GM12892 (cell line): Measurements from ENCODE around the gene ARIH2. TPM values are rescaled to one million over a fixed set of nuclear protein-coding genes. Genes with fewer than 3 reads are reported as not detected.

Experiments
- DNase-seq: peaks from one replicate; pipeline ENCODE4 v3.0.0; 2011; ENCODE audit not compliant: insufficient read length
- FAIRE-seq: peaks from 2 replicates; lab custom pipeline; 2011; peaks lifted over from hg19 to GRCh38; lab: Jason Lieb, UNC
- POLR2A ChIP-seq: IDR thresholded peaks from 2 replicates; pipeline ENCODE4 v1.6.1; 2011; ENCODE audit warnings: low read depth, low read length, control low read depth
- POLR2AphosphoS5 ChIP-seq: IDR thresholded peaks from 2 replicates; pipeline ENCODE4 v1.6.1; 2011; ENCODE audit warnings: low read depth, low read length, control low read depth
- TAF1 ChIP-seq: IDR thresholded peaks from 2 replicates; pipeline ENCODE4 v1.6.1; 2011; ENCODE audit warnings: low read depth, mild to moderate bottlenecking, control low read depth, low read length, borderline replicate concordance
- polyA plus RNA-seq: library from polyadenylated mRNA; unstranded; fragments of >200 nt; gene quantifications from one replicate; pipeline ENCODE4 v1.2.1, GENCODE V29; 2012; ENCODE audit warnings: missing spikeins, inconsistent platforms; ENCODE audit not compliant: missing spikeins

Gene ARIH2
- 39.6 TPM for polyA plus RNA-seq

DNA sequence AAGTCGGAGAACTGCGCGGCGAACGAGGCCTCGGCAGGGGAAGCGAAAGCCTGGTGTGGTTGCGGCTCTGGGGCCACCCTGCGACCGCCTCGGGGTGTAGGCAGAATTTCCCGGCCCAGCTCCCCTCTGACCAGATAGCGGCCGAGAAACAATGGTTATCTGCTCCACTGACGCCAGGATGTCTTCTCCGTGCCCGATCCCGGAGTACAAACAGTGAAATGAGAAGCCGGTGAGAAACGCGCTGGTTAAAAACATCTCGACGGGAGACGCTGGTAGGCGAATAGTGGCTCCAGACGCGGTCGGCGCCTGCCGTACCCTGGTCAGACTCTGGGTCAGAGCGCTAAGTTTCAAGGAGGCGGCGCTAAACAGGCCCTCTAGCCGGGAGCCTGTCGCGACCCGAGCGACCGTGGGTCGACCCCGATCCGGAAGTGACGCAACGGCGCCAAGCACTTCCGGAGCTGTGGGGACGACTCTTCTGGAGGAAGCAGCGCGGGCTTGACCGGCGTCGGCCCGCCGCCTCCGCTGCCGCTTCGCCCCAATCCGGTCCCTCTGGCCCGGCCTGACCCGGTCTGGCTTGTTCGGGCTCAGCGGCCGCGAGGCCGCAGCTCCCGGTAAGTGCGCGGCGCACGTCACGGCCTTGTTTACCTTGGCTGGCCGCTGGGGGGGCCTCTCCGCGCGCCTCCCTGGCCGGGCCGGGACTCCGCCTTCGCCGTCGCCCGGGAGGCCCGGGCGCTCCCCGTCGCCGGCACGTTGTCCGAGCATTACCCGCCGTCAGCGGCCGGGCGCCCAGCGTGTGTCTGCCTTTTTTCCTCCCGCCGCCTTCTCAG is at the start of gene ARIH2:
Gene ARIH2 (plus strand): TSS at position 455 of the 827 bp plus-strand sequence. CDS start 8,717 bp downstream, outside the sequence.
- DNase-seq (peak; percentile 93), FAIRE-seq (no peak)
- TF ChIP-seq POLR2A, result peak; percentile 81
- TF ChIP-seq POLR2AphosphoS5, result peak; percentile 52
- no peak for TF ChIP-seq TAF1

DNA sequence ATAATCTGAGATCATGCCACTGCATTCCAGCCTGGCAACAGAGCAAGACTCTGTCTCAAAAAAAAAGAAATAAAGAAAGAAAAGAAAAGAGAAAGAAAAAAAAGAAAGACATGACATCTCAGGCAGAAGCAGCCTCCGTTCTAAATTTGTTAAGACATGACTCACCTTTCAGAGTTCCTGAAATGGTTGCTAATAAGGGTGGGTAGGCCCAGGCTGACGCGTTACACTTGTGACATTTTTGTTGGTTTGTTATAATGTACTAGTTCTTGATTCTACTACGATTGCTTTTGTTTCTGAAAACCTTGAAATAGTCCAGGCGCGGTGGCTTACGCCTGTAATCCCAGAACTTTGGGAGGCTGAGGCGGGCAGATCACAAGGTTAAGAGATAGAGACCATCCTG is 41.0 kb upstream of the ARIH2 start:
- FAIRE-seq, result no peak
- no peak for DNase-seq
- TF ChIP-seq POLR2AphosphoS5, result no peak
- no peak for TF ChIP-seq POLR2A
- TF ChIP-seq TAF1, result no peak

DNA sequence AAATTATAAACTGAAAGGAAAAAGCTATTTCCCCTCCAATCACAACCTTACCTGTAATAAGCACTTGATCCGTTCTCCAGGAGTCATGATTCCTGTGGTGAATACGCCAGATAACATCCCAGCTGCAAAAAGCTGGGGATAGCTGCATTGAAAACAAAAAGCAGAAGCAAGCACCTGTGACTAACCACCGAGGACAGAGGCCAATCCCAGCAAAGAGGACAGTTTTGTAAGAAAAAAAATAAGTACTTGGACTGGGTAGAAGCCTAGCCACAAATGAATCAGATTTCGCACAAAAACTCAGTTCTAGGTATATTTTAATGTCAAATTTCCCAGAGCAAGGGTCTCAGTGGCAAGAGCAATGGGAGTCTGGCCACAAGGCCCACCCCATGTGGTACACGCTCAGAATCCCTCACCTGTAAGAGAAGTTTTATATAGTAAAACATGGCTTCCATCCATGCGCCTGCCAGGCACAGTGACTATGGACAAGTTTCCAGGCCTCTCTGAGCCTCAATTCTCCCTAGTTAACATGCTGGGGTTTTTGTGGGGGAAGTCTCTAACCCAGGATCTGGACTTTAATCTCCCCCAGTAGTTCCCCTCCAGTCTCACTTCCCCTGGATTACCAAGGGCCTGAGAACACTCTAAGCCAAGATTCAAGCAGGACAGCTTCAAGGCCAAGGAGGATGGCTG is 39.2 kb upstream of the ARIH2 start:
- no peak for DNase-seq
- peak; percentile 70 for FAIRE-seq
- TF ChIP-seq POLR2AphosphoS5 (no peak), TAF1 (no peak), POLR2A (no peak)

DNA sequence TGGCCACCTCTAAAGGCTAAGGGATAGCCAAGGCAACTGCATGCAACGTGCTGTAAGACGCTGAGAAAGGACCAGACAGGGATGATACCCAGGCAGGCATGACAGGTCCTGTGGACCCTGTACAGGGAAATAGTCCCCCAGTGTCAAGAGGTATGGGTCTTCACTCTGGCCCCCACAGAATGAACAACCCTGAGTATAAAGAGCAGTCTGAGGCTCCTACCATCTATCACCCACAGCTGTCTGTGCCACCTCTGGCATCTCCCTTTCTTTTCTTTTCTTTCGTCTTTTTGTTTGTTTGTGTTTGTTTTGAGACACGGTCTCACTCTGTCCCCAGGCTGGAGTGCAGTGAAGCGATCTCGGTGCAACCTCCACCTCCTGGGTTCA is 38.7 kb upstream of the ARIH2 start:
- TF ChIP-seq POLR2AphosphoS5 (no peak), POLR2A (no peak), TAF1 (no peak)
- FAIRE-seq (no peak), DNase-seq (no peak)

DNA sequence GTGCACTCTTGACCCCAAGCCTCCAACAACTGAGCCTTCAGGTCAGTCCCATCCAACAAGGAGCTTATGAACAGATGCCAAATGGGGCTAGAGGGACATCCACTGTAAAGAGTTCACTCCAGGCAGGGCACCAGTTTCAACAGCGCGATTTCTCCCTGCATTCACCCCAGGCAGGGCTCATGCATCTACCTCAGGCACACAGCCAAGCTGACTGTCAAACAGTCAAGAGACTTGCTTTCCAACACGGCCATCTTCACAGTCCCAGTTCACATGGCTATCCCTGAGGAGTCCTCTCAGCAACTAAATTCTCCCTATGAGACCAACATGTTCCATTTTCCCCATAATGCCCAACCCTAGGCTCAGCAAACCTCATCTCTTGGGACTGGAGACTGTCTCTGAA is 37.6 kb upstream of the ARIH2 start:
- TF ChIP-seq TAF1 (no peak), POLR2AphosphoS5 (no peak), POLR2A (no peak)
- FAIRE-seq, result no peak
- DNase-seq, result no peak

DNA sequence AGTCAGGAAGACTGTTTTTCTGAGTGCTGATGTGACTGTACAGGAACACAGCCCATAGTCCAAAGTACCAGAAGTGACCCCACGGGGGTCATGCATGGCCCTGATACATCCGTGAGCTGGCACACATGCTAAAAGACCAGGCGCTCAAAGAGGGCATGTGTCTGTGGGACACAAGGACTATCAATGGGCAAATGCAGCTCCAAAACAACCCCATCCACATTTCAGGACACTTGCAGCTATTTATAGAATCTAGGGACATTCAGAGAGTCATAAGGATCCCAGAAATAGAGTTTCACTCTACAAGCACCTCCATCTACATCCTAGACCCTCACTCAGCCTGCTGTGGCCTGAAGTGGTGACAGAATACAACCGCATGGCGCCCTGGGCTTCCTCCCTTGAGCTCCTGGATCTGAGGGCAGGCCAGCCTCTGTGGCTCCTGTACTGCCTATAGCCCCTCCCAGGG is 37.0 kb upstream of the ARIH2 start:
- TF ChIP-seq TAF1, result no peak
- no peak for TF ChIP-seq POLR2AphosphoS5
- TF ChIP-seq POLR2A, result no peak
- FAIRE-seq (no peak), DNase-seq (no peak)

DNA sequence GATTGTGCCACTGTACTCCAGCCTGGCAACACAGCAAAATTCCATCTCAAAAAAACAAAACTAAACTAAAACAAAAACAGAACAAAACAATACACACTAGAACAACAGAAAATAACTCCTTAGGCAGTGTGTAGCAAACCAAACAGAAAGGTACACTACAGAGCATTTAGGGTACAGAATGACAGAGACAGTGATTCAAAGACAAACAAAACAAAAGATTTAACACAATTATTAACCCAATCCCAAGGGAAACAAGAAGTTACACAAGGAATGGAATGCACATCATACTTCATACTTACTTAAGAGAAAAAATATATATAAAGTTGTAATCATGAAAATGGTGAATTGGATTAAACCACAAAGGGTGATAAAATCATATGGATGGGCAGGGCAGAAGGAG is 32.9 kb upstream of the ARIH2 start:
- DNase-seq (no peak), FAIRE-seq (no peak)
- TF ChIP-seq POLR2AphosphoS5 (no peak), TAF1 (no peak), POLR2A (no peak)

DNA sequence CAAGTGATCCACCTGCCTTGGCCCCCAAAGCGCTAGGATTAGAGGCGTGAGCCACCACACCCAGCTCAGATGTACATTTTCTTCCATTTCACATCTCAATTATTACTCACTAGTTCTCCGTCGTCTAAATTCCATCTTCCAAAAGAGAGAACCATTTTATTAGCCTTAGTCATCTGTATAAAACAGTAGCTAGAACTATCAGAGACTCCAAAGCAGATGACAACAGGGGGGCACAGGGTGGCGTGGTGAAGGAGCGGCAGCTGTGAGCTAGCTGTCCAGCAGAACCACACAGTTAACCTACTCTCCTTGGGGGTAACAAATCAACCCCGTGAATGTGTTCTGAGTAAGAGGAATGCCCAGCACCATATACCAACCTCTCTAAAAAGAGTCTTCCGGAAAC is 27.0 kb upstream of the ARIH2 start:
- DNase-seq (no peak), FAIRE-seq (no peak)
- no peak for TF ChIP-seq POLR2AphosphoS5
- no peak for TF ChIP-seq POLR2A
- TF ChIP-seq TAF1, result no peak

DNA sequence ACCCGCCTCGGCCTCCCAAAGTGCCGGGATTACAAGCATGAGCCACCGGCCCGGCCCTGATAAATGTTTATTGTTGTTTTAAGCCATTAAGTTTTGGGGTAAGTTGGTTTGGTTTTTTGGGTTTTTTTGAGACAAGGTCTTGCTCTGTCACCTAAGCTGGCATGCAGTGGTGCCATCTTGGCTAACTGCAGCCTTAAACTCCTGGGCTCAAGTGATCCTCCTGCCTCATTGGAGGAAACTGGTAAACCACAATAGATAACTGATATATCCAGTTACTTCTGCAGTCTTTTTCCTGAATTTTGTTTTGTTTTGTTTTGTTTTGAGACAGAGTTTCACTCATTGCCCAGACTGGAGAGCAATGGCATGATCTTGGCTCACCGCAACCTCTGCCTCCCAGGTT is 24.1 kb upstream of the ARIH2 start:
- FAIRE-seq, result no peak
- no peak for DNase-seq
- TF ChIP-seq TAF1, result no peak
- TF ChIP-seq POLR2A, result no peak
- no peak for TF ChIP-seq POLR2AphosphoS5

DNA sequence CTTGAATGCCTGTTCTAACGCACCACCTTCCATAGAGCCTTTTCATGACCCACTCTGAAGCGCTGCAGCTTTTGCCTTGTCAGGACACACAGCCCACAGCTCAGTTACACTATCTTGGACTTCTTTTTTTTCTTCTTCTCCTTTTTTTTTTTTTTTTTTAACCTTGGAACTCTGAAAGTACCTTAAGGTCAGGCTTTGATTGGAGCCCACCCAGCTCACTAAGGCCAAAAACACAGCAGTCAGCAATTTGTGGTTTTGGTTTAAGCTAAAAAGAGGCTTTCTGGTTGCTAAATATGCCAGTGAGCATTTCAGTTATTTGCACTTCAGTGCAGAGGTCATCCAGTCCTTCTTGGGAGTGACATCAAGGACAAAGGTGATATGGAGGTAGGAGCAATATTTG is 21.7 kb upstream of the ARIH2 start:
- no peak for DNase-seq
- TF ChIP-seq TAF1, result no peak
- no peak for TF ChIP-seq POLR2AphosphoS5
- TF ChIP-seq POLR2A, result no peak
- no peak for FAIRE-seq
